Liver (tissue), 9 donors: ENCODE measurements around the gene VPS11. TPM values are rescaled to one million over a fixed set of nuclear protein-coding genes. Genes with fewer than 3 reads are reported as not detected.

ENCODE experiments used
- DNase-seq: peaks from one replicate; pipeline ENCODE4 v3.0.0-alpha.2; 2017; ENCODE audit warnings: low spot score
- H3K27ac ChIP-seq, 2 donors: one replicate each; pipeline ENCODE4 v1.7.0; 2013; ENCODE audit warnings: inconsistent platforms in 2 of 2, low read length in 2 of 2, control low read depth in 1 of 2, low read depth in 1 of 2, mild to moderate bottlenecking in 1 of 2
- H3K27me3 ChIP-seq, 4 donors: one replicate each; pipeline versions ENCODE4 v1.6.1 to v1.7.0; 2013; ENCODE audit warnings: low read length in 3 of 4, inconsistent platforms in 1 of 4, mild to moderate bottlenecking in 1 of 4, moderate library complexity in 1 of 4; ENCODE audit not compliant: control insufficient read depth in 4 of 4, insufficient read depth in 4 of 4
- H3K36me3 ChIP-seq, 4 donors: one replicate each; pipeline versions ENCODE4 v1.6.1 to v1.7.0; 2013; ENCODE audit warnings: low read length in 3 of 4, mild to moderate bottlenecking in 3 of 4, low read depth in 1 of 4, moderate library complexity in 1 of 4; ENCODE audit not compliant: control insufficient read depth in 4 of 4, insufficient read depth in 3 of 4
- H3K4me1 ChIP-seq, 4 donors: one replicate each; pipeline versions ENCODE4 v1.6.1 to v1.7.0; 2013; ENCODE audit warnings: low read length in 3 of 4, mild to moderate bottlenecking in 3 of 4, moderate library complexity in 1 of 4; ENCODE audit not compliant: control insufficient read depth in 4 of 4, insufficient read depth in 4 of 4
- H3K4me3 ChIP-seq, 3 donors: one replicate each; pipeline versions ENCODE4 v1.6.1 to v1.7.0; 2013; ENCODE audit warnings: low read length in 3 of 3, control low read depth in 1 of 3, low read depth in 1 of 3, mild to moderate bottlenecking in 1 of 3
- H3K9ac ChIP-seq, 2 donors: one replicate each; pipeline ENCODE4 v1.7.0; 2013; ENCODE audit warnings: low read length in 2 of 2, mild to moderate bottlenecking in 2 of 2, moderate library complexity in 2 of 2, control low read depth in 1 of 2, low read depth in 1 of 2
- H3K9me3 ChIP-seq, 4 donors: one replicate each; pipeline versions ENCODE4 v1.6.1 to v1.7.0; 2013; ENCODE audit warnings: low read length in 3 of 4; ENCODE audit not compliant: control insufficient read depth in 4 of 4
- CTCF ChIP-seq: fragments of 150-350 bp; IDR thresholded peaks from 2 replicates; pipeline ENCODE4 v1.5.1; 2017; ENCODE audit warnings: improper control_type of control experiment, low read depth, low read length; ENCODE audit not compliant: missing input control
- EGR1 ChIP-seq, 2 donors: IDR thresholded peaks; 2 replicates each; pipeline ENCODE4 v1.6.1; 2016 to 2018; ENCODE audit warnings: antibody characterized with exemption in 2 of 2, low read depth in 2 of 2
- GABPA ChIP-seq, 2 donors: IDR thresholded peaks in 1 of 2; conservative IDR thresholded peaks in 1 of 2; 2 replicates each; pipeline ENCODE4 v1.6.1; 2016; ENCODE audit warnings: antibody characterized with exemption in 2 of 2, mild to moderate bottlenecking in 1 of 2, moderate library complexity in 1 of 2
- HNF4A ChIP-seq, 2 donors: conservative IDR thresholded peaks; 2 replicates each; pipeline ENCODE4 v1.6.1; 2016; ENCODE audit warnings: antibody characterized with exemption in 2 of 2, mild to moderate bottlenecking in 2 of 2
- MAX ChIP-seq: IDR thresholded peaks from 2 replicates; pipeline ENCODE4 v1.6.1; 2016; ENCODE audit warnings: antibody characterized with exemption
- NR2F2 ChIP-seq: IDR thresholded peaks from 2 replicates; pipeline ENCODE4 v1.6.1; 2016; ENCODE audit warnings: antibody characterized with exemption
- RAD21 ChIP-seq, 2 donors: IDR thresholded peaks; 2 replicates each; pipeline ENCODE4 v1.6.1; 2016; ENCODE audit warnings: antibody characterized with exemption in 2 of 2, mild to moderate bottlenecking in 2 of 2
- REST ChIP-seq: IDR thresholded peaks from 2 replicates; pipeline ENCODE4 v1.6.1; 2016; ENCODE audit warnings: antibody characterized with exemption, mild to moderate bottlenecking
- RXRA ChIP-seq, 2 donors: IDR thresholded peaks; 2 replicates each; pipeline ENCODE4 v1.6.1; 2017 to 2018; ENCODE audit warnings: antibody characterized with exemption in 2 of 2, mild to moderate bottlenecking in 1 of 2
- TAF1 ChIP-seq: conservative IDR thresholded peaks from 2 replicates; pipeline ENCODE4 v1.6.1; 2016; ENCODE audit warnings: antibody characterized with exemption, mild to moderate bottlenecking
- ZBTB33 ChIP-seq: IDR thresholded peaks from 2 replicates; pipeline ENCODE4 v1.6.1; 2016; ENCODE audit warnings: antibody characterized with exemption
- WGBS: extraction: QIAGEN DNeasy Blood & Tissue Kit; methylation state at CpG from one replicate; pipeline ENCODE4 v1.1.7; 2013; 5-methylcytosine and 5-hydroxymethylcytosine counted together
- polyA plus RNA-seq, 2 donors: library from polyadenylated mRNA; stranded (reverse) in 1 of 2; unstranded in 1 of 2; fragments of 200-250 nt in 1 of 2; fragments of >200 nt in 1 of 2; fragmentation: Nextera tagmentation in 1 of 2; extraction: Ambion mirVana in 1 of 2; gene quantifications; one replicate each; pipeline versions ENCODE4 v1.2.1 to v1.2.3, GENCODE V29; 2013 to 2015
- total RNA-seq, 2 donors: library from RNA; depleted of rRNA; stranded (reverse); fragments of >200 nt; gene quantifications; one replicate each; pipeline ENCODE4 v1.2.3, GENCODE V29; 2014
- donor health status: healthy.
- donor health status: healthy.
- donor health status: healthy.
- donor health status: healthy.
- donor health status: healthy.

VPS11 gene
- total and polyA plus RNA-seq, 4 donors = 7.2 to 17.4 (median 12.2) TPM

- TF ChIP-seq MAX = no peak
- TF ChIP-seq EGR1 (IDR thresholded peaks at IDR 0.05; ENCODE audit: low read depth in 2 of 2) = no peak
- no peak for TF ChIP-seq RXRA (IDR thresholded peaks at IDR 0.05)
These were observed 16.0 kb upstream of the VPS11 start (continued) for GRCh38 chr11:119051440-119052162.

GRCh38 chr11:119052163-119052814 lies 15.3 kb upstream of the VPS11 start:
- peaks cover 36 to 78% (median 60%) of the 10 kb centered on the region in 4 donors for H3K36me3 ChIP-seq
- H3K4me3 ChIP-seq = no peak overlapping the region
- H3K9ac ChIP-seq = no peak overlapping the region
- no peak for TF ChIP-seq REST
- TF ChIP-seq NR2F2 = no peak
- no peak for TF ChIP-seq ZBTB33
- no peak for TF ChIP-seq CTCF
- no peak for TF ChIP-seq HNF4A (conservative IDR thresholded peaks at IDR 0.05)
- TF ChIP-seq TAF1 = no peak
- no peak overlapping the region for H3K27ac ChIP-seq
- H3K27me3 ChIP-seq = no peaks in the 10 kb centered on the region
- DNase-seq = no peak
- peaks cover 0 to 13% (median 10%) of the 10 kb centered on the region in 4 donors for H3K4me1 ChIP-seq
- no peaks in the 10 kb centered on the region for H3K9me3 ChIP-seq
- WGBS = 96% methylated on average over 23 of the region's 23 CpGs

GRCh38 chr11:119054418-119054817 lies 13.2 kb upstream of the VPS11 start:
- Histone ChIP-seq H3K9me3 (no peaks in the 10 kb centered on the region), H3K4me3 (no peak overlapping the region), H3K9ac (no peak overlapping the region), H3K27ac (no peak overlapping the region), H3K4me1 (peaks cover 0 to 23% (median 16%) of the 10 kb centered on the region in 4 donors), H3K27me3 (no peaks in the 10 kb centered on the region), H3K36me3 (peaks cover 23 to 56% (median 42%) of the 10 kb centered on the region in 4 donors)
- 98% methylated on average over 10 of the region's 10 CpGs for WGBS
- DNase-seq = no peak
- TF ChIP-seq ZBTB33 (no peak), RAD21 (IDR thresholded peaks at IDR 0.05) (no peak), CTCF (no peak), EGR1 (IDR thresholded peaks at IDR 0.05; ENCODE audit: low read depth in 2 of 2) (no peak), GABPA (IDR thresholded peaks at IDR 0.05 in 1 of 2, conservative IDR thresholded peaks at IDR 0.05 in 1 of 2) (no peak)
